ENCODE measurements around the gene CLIP2. TPM values are rescaled to one million over a fixed set of nuclear protein-coding genes. Genes with fewer than 3 reads are reported as not detected.

Gene CLIP2
- total RNA-seq, 1 donor from 2014 or later = 48.9 TPM

DNA sequence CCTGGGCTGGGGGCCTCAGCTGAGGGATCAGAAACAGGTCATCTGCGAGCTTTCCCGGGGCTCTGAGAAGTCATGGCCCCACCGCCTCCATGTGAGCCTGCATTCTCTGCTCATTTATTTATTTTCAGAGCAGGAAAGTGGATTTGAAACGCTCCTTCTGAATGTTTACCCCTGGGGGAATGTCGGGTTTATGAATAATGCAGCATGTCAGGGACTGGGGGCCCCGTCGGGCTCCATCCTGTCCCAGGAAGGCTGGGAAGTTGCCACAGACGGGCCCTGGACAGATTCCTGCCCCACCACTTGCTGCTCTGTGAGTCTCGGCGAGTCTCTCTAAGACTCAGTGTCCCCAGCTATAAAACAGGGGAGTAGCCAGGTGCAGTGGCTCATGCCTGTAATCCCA, 152.6 kb downstream of the CLIP2 start:
- H3K4me3 Mint-ChIP-seq = peak overlapping the region; percentile 71
- H3K4me1 Mint-ChIP-seq (ENCODE audit: unreplicated experiment) = peaks cover 19% of the 10 kb centered on the region
- peaks cover 5% of the 10 kb centered on the region for H3K9me3 Mint-ChIP-seq
- DNase-seq (ENCODE audit: extremely low spot score, unreplicated experiment) = no peak
- no peaks in the 10 kb centered on the region for H3K36me3 Mint-ChIP-seq
- TF ChIP-seq, protein P1, sequence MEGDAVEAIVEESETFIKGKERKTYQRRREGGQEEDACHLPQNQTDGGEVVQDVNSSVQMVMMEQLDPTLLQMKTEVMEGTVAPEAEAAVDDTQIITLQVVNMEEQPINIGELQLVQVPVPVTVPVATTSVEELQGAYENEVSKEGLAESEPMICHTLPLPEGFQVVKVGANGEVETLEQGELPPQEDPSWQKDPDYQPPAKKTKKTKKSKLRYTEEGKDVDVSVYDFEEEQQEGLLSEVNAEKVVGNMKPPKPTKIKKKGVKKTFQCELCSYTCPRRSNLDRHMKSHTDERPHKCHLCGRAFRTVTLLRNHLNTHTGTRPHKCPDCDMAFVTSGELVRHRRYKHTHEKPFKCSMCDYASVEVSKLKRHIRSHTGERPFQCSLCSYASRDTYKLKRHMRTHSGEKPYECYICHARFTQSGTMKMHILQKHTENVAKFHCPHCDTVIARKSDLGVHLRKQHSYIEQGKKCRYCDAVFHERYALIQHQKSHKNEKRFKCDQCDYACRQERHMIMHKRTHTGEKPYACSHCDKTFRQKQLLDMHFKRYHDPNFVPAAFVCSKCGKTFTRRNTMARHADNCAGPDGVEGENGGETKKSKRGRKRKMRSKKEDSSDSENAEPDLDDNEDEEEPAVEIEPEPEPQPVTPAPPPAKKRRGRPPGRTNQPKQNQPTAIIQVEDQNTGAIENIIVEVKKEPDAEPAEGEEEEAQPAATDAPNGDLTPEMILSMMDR (conservative IDR thresholded peaks at IDR 0.05) = no peak
- H3K27me3 Mint-ChIP-seq = no peaks in the 10 kb centered on the region
- peak overlapping the region; percentile 26 for H3K27ac Mint-ChIP-seq

DNA sequence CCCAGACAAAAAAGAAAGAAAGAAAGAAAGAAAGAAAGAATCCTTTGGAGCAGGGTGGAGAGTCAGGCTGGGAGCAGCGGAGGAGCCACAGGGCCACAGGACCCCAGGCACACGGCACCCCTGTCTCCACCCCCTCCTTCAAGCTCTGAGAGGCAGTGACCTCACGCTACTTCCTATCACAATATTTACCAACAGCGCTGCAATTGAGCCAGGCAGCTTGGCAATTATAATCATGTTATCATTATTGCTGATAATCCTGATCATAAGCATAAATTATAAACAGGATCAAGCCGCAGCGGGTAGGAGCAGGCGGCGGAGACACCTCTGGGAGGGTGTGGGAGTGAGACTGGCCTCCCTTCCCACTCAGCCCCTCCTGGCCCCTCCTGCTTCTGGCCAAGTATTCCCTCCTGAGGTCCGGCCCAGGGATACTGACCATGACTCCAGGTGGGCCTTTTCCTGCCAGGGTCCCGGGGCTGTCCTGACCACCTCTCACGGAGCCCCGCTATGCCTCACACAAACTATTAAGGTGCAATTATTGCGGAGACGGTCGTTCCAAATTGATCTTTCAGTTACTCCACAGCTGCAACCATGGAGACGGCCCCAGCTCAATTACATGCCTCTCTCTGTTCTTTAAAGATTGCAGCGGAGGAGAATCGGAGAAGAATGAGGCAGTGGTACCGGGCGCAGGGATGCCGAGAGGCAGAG, 154.5 kb downstream of the CLIP2 start:
- DNase-seq (ENCODE audit: extremely low spot score, unreplicated experiment) = no peak
- Mint-ChIP-seq H3K27ac (peak overlapping the region; percentile 44), H3K9me3 (no peaks in the 10 kb centered on the region), H3K36me3 (no peaks in the 10 kb centered on the region), H3K4me3 (peak overlapping the region; percentile 62), H3K27me3 (no peaks in the 10 kb centered on the region), H3K4me1 (ENCODE audit: unreplicated experiment) (peaks cover 19% of the 10 kb centered on the region)
- TF ChIP-seq, protein P1 (conservative IDR thresholded peaks at IDR 0.05) = no peak

DNA sequence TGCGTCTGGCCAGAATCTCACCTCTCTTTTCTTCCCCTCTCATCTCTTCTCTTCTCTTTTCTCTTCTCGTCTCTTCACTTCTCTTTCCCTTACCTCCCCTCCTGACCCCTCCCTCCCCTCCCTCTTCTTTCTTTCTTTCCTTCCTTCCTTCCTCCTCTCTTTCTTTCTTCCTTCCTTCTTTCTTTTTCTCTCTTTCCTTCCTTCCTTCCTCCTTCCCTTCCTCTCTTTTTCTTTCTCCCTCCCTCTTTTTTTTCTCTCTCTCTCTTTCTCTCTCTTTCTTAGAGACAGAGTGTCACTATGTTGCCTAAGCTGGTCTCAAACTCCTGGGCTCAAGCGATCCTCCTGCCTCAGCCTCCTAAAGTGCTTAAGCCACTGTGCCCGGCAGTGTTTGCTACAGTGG, 159.9 kb downstream of the CLIP2 start:
- TF ChIP-seq, protein P1 (conservative IDR thresholded peaks at IDR 0.05) = no peak
- peaks cover 15% of the 10 kb centered on the region for H3K4me1 Mint-ChIP-seq (ENCODE audit: unreplicated experiment)
- H3K9me3 Mint-ChIP-seq = no peaks in the 10 kb centered on the region
- no peak overlapping the region for H3K4me3 Mint-ChIP-seq
- H3K36me3 Mint-ChIP-seq = no peaks in the 10 kb centered on the region
- no peaks in the 10 kb centered on the region for H3K27me3 Mint-ChIP-seq
- H3K27ac Mint-ChIP-seq = peak overlapping the region; percentile 29
- no peak for DNase-seq (ENCODE audit: extremely low spot score, unreplicated experiment)

DNA sequence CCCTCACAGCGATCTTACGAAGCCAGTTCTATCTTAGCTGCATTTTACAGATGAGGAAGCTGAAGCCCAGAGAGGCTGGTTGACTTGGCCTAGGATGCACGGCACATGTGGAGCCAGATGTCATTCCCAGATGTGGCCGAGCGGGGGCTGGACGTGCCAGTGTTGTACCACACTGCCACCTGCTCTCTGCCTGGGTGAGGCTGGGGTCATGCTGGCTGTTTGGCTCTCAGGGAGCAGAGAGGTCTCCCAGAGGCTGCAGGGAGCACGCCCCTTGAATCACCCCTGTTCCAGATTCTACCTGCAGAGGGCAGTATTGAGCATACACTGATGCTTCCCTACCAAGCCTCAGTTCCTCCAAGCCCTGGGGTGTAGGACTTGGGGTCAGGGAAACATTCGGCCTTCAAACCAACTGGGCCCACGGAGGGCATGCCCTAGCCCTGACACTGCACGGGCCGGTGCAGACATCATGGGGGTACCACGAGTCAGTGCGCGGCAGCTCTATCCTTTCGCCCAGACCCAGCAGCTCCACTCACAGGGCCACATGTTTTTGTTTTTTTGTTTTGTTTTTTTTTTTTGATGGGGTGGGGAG, 160.7 kb downstream of the CLIP2 start:
- Mint-ChIP-seq H3K9me3 (no peaks in the 10 kb centered on the region), H3K4me1 (ENCODE audit: unreplicated experiment) (peaks cover 12% of the 10 kb centered on the region), H3K27ac (peak overlapping the region; percentile 29), H3K27me3 (no peaks in the 10 kb centered on the region), H3K36me3 (no peaks in the 10 kb centered on the region), H3K4me3 (no peak overlapping the region)
- no peak for DNase-seq (ENCODE audit: extremely low spot score, unreplicated experiment)
- TF ChIP-seq, protein P1 (conservative IDR thresholded peaks at IDR 0.05) = peak; percentile 87

DNA sequence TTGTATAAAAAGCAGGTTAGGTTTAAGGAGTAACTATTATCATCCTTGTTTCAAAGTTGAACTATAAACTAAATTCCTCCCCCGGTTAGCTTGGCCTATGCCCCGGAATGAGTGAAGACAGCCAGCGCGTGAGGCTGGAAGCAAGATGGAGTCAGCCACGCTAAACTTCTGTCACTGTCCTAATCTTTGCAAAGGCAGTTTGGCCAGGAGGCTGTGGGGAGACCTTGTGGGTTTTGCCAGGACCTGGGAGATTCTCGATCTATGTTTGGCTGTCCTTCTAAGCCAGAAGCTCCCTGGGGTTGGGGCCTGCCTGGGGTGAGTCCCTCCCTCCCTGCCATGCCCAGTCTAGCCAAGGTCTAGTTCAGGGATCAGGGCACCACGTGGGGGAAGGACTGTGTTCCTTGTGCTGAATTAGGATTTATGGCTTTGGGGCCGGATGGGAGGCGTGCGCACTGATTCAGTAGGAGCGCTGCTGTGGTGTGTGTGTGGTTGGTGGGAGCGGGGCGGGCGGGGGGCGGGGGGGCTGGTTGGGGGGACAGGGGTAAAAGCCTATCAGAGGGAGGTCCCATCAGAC, 163.6 kb downstream of the CLIP2 start:
- Mint-ChIP-seq H3K27me3 (no peaks in the 10 kb centered on the region), H3K9me3 (no peaks in the 10 kb centered on the region), H3K4me3 (peak overlapping the region; percentile 85), H3K4me1 (ENCODE audit: unreplicated experiment) (peaks cover 27% of the 10 kb centered on the region), H3K27ac (peak overlapping the region; percentile 81), H3K36me3 (peaks cover 3% of the 10 kb centered on the region)
- TF ChIP-seq, protein P1 (conservative IDR thresholded peaks at IDR 0.05) = no peak
- no peak for DNase-seq (ENCODE audit: extremely low spot score, unreplicated experiment)

Data from type B pancreatic cell (in vitro differentiated cells).